Caki2 (cell line): ENCODE measurements around the gene HPS1. TPM values are rescaled to one million over a fixed set of nuclear protein-coding genes. Genes with fewer than 3 reads are reported as not detected.

Experiments used
- DNase-seq: peaks from one replicate; pipeline ENCODE4 v3.0.0-alpha.2; 2015; ENCODE audit warnings: low read depth
- in situ Hi-C: cut with HindIII; loops from 2 replicates; pipeline ENCODE4 v1.10.0; 2016; ENCODE audit warnings: low sequenced_read_pairs, low pct_unique_long_range_greater_than_20kb, mixed read lengths
- total RNA-seq: library from RNA; depleted of rRNA; stranded (reverse); fragments of >200 nt; shearing (Covaris generic); gene quantifications from 2 replicates; pipeline ENCODE4 v1.2.3, GENCODE V29; 2014; ENCODE audit warnings: low replicate concordance

HPS1 gene
- total RNA-seq, 1 experiment from 2014 or later, result 31.1 TPM

DNA sequence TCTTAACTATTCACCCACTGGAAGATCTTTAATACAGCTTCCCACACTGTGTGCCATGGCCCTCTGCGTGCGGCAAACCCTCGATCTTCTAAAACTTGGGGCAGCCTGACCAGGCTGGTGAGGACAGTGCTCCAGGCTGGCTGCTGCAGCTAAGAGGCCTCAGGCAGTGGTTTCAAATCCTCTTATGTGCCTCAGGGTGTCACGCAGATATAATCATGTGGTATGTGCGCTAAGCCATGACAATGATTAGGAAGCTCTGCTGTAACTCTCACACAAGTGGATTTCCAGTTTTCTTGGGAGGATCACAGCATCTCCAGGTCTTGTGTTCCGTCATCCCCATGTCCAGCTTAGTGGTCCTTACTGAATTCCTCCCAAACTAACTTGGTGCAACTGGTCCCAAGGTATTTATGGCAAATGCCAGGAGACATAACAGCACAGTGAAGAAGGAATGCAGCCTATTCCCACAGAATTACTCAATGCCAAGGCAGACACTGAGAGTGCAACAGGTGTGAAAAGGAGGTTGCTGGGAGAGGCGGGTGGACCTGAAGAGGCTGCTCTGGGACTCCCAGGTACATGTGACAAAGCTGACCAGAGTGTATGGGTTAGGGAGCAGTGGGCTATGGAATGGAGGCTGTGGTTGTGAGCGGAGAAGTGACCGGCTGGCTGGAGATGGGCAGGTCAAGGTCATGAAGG is 2.3 kb downstream of the HPS1 start:
- in situ Hi-C loops, result no loop called here
- peak; percentile 34 for DNase-seq

DNA sequence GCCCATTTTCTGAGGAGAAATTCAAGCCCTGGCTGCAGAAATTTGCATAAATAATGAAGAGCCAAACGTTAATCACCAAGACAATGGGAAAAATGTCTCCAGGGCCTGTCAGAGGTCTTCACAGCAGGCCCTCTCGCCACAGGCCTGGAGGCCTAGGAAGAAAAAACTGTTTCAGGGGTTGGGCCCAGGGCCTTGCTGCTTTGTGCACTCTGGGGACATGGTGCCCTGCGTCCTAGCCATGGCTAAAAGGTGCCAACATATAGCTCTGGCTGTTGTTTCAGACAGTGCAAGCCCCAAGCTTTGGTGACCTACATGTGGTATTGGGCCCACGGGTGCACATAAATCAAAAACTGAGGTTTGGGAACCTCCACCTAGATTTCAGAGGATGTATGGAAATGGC is 8.0 kb downstream of the HPS1 start:
- in situ Hi-C loops, result no loop called here
- DNase-seq, result no peak

GRCh38 chr10:98436704-98437103 is 10.0 kb downstream of the HPS1 start:
- in situ Hi-C loops, result no loop called here
- no peak for DNase-seq

DNA sequence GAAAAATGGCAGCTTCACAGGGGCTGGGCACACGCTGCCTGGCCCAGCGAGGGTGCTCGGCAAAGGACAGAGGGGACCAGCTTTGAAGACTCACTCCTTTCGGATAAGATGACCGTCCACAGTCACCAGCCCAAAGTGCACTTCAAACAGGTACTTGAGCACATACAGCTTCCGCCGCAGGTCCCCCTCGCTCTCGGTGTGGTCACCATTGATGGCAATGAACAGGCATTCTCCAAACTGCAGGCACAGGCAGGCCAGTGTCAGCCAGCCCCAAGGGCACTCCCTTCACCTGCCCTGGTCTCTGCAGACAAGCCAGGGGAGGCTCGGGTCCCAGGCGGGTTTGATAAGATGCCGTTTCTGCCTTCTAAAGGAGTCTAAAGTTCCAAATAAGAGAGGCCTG is 11.6 kb downstream of the HPS1 start:
- DNase-seq, result no peak
- in situ Hi-C loops, result no loop called here

- in situ Hi-C loops, result no loop called here
- peak; percentile 50 for DNase-seq
Observed at GRCh38 chr10:98433881-98434732, 12.6 kb downstream of the HPS1 start.

GRCh38 chr10:98433371-98433770 is 13.4 kb downstream of the HPS1 start:
- DNase-seq, result no peak
- in situ Hi-C loops, result no loop called here

DNA sequence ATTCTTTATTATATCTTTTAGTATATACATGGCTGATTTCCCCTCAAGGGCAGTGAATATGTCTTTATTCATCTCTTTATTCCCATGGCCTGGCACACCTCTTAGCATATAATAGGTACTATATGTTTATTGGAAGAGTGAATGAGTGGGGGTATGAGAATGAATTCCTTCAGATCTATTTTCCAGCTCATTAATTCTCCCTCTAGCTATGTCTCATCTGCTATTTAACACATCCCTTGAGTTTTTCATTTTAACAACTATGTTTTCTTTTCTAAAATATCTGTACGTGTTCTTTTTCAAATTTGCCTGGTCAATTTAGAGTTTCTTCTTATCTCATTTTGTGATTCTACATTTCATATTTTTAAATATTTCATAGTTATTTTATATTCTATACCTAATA is 14.4 kb downstream of the HPS1 start:
- in situ Hi-C loops, result no loop called here
- DNase-seq, result no peak

DNA sequence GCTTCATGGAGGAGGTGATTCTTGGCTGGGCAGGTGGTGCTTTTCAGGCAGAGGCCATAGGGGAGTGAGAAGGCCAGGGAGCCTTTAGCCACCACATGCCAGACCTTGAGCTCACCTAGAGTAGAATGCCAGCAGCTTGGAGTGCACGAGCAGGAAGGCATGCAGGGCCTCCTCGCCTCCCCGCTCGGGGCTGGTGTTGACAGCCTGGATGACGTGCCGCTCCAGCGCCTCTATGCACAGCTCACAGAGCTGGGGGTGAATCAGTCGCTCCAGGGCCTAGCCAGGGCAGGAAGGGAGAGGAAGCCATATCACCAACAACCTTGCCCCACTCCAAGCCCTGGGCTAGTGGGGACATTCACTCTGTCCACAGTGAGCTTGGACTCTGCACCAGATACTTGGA is 15.7 kb downstream of the HPS1 start:
- DNase-seq, result peak; percentile 49
- in situ Hi-C loops, result no loop called here

GRCh38 chr10:98430427-98430826 is 16.3 kb downstream of the HPS1 start:
- no peak for DNase-seq
- in situ Hi-C loops, result no loop called here

- in situ Hi-C loops, result no loop called here
- no peak for DNase-seq
Observed at GRCh38 chr10:98429320-98430072, 17.2 kb downstream of the HPS1 start.

- no peak for DNase-seq
- in situ Hi-C loops, result no loop called here
Observed at GRCh38 chr10:98427011-98427515, 19.7 kb downstream of the HPS1 start.

GRCh38 chr10:98425511-98426352 is 21.0 kb downstream of the HPS1 start:
- peak; percentile 25 for DNase-seq
- in situ Hi-C loops, result no loop called here

- DNase-seq, result no peak
- in situ Hi-C loops, result no loop called here
Observed at GRCh38 chr10:98424295-98425254, 22.2 kb downstream of the HPS1 start.

DNA sequence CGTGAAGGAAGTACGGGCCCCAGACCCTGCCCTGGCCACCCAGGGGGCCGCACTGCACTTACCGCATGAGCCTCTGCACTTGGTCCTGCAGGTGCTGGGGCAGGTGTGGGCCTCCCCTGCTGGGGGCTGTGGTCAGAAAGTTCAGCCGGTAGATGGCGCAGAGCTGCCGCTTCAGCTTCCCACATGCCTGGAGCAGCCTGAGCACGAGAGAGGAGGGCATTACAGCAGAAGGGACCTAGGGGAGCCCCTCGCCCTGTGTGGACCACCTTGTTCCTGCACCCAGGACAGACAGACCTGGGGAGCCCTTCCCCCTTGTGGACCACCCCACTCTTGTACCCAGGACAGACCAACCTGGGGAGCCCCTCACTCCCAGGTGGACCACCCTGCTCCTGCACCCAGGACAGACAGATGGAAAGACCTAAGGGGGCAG is 23.0 kb downstream of the HPS1 start:
- in situ Hi-C loops, result no loop called here

DNA sequence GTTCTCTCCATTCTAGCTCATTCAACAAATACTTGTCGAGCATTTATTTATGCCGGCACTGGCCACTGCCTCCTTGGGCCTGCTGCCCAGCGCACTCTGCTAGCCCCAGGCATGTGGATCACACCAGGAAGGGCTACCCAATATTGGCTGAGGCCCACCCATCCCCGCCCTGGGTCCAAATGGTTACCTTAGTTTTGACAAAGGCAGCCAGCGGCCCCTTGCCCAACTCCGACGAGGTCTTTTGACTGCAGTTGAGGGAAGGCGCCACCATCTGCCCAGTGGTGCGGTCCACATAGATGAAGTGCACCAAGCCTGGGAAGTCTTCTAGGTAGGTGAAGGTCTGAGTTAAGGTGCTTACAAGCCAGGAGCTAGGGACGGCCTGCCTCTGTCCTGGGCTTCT is 24.6 kb downstream of the HPS1 start:
- in situ Hi-C loops, result no loop called here
- DNase-seq, result no peak

More for the DNA sequence above, 23.0 kb downstream of the HPS1 start:
- DNase-seq, result no peak

- DNase-seq, result no peak
- in situ Hi-C loops, result no loop called here
Observed at GRCh38 chr10:98420786-98421185, 25.9 kb downstream of the HPS1 start.
